ENCODE measurements around the gene CERS2. TPM values are rescaled to one million over a fixed set of nuclear protein-coding genes. Genes with fewer than 3 reads are reported as not detected.

Gene CERS2
- total and polyA plus RNA-seq, 2 of the 13 experiments (the other 11 are each of a cell fraction or from before 2014, with no cell fraction given): 269 to 298 TPM

DNA sequence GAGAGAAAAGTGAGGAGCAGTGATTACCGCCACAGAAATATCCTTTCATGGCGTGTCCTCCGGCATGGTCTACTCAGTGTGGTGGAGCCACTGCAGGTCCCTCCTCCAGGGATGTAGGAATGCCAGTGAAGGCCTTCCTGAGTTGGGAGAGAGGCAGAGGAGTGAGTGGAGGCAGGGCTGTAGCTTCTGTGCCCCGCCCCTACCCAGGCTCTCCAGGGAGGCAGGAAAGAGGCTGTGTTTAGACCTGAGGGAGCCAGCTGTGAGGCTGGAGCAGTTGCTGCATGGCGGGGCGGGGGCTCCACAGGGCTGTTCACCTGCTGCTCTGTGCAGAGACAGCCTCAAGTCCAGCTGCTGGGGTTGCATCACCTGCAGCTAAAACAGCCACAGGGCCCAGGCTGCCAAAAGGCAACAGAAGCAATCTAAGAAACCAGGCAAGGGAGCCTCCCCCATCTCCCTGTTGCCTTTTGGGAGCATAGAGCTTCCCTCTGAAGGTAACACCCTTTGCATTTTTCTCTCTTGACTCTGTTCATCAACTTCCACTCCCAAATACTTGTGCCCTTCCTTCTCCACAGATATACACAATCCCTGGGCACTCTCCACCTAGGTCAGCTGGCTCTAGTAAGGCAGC, 6.7 kb upstream of the CERS2 start (continued):
- TF ChIP-seq, protein P1, sequence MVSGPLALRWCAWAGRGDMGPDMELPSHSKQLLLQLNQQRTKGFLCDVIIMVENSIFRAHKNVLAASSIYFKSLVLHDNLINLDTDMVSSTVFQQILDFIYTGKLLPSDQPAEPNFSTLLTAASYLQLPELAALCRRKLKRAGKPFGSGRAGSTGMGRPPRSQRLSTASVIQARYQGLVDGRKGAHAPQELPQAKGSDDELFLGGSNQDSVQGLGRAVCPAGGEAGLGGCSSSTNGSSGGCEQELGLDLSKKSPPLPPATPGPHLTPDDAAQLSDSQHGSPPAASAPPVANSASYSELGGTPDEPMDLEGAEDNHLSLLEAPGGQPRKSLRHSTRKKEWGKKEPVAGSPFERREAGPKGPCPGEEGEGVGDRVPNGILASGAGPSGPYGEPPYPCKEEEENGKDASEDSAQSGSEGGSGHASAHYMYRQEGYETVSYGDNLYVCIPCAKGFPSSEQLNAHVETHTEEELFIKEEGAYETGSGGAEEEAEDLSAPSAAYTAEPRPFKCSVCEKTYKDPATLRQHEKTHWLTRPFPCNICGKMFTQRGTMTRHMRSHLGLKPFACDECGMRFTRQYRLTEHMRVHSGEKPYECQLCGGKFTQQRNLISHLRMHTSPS (CRISPR knock-in tag; IDR thresholded peaks at IDR 0.05; ENCODE audit: low read depth): 0 out of 2 replicates have a peak, but pooled peaks have one; percentile 12
- TF ChIP-seq, protein P2, sequence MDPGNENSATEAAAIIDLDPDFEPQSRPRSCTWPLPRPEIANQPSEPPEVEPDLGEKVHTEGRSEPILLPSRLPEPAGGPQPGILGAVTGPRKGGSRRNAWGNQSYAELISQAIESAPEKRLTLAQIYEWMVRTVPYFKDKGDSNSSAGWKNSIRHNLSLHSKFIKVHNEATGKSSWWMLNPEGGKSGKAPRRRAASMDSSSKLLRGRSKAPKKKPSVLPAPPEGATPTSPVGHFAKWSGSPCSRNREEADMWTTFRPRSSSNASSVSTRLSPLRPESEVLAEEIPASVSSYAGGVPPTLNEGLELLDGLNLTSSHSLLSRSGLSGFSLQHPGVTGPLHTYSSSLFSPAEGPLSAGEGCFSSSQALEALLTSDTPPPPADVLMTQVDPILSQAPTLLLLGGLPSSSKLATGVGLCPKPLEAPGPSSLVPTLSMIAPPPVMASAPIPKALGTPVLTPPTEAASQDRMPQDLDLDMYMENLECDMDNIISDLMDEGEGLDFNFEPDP (CRISPR knock-in tag; conservative IDR thresholded peaks at IDR 0.05): no peak
- TF ChIP-seq NCOA1 (CRISPR knock-in tag; IDR thresholded peaks at IDR 0.05): no peak
- no peak for TF ChIP-seq KLF12 (CRISPR knock-in tag; IDR thresholded peaks at IDR 0.05; ENCODE audit: borderline replicate concordance)
- TF ChIP-seq, protein P3, sequence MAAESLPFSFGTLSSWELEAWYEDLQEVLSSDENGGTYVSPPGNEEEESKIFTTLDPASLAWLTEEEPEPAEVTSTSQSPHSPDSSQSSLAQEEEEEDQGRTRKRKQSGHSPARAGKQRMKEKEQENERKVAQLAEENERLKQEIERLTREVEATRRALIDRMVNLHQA (CRISPR knock-in tag; IDR thresholded peaks at IDR 0.05): no peak
- TF ChIP-seq, protein P4, sequence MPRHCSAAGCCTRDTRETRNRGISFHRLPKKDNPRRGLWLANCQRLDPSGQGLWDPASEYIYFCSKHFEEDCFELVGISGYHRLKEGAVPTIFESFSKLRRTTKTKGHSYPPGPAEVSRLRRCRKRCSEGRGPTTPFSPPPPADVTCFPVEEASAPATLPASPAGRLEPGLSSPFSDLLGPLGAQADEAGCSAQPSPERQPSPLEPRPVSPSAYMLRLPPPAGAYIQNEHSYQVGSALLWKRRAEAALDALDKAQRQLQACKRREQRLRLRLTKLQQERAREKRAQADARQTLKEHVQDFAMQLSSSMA (CRISPR knock-in tag; IDR thresholded peaks at IDR 0.05): no peak
- TF ChIP-seq, protein P5, sequence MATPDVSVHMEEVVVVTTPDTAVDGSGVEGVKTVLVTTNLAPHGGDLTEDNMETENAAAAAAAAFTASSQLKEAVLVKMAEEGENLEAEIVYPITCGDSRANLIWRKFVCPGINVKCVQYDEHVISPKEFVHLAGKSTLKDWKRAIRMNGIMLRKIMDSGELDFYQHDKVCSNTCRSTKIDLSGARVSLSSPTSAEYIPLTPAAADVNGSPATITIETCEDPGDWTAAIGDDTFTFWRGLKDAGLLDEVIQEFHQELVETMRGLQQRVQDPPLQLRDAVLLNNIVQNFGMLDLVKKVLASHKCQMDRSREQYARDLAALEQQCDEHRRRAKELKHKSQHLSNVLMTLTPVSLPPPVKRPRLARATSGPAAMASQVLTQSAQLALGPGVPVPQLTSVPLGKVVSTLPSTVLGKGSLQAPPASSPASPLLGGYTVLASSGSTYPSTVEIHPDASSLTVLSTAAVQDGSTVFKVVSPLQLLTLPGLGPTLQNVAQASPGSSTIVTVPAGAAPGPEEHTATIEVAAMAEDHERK (CRISPR knock-in tag; IDR thresholded peaks at IDR 0.05; ENCODE audit: low read depth): no peak
- TF ChIP-seq KLF9 (CRISPR knock-in tag; IDR thresholded peaks at IDR 0.05; ENCODE audit: low read depth): no peak
- no peak for TF ChIP-seq POLR2AphosphoS2 (IDR thresholded peaks at IDR 0.05; ENCODE audit: low read depth, low read length)
- TF ChIP-seq, protein P6, sequence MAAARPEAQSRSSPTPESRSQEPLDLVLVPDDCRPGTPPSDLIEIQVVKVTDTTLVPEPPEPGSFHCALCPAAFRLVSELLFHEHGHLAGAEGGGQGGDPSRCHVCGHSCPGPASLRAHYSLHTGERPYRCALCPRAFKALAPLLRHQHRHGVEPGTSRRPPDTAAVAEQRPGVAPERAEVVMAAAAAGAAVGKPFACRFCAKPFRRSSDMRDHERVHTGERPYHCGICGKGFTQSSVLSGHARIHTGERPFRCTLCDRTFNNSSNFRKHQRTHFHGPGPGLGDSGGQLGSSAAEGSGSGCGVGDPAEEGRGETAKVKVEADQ (CRISPR knock-in tag; IDR thresholded peaks at IDR 0.05; ENCODE audit: borderline replicate concordance): no peak
- TF ChIP-seq, protein P7, sequence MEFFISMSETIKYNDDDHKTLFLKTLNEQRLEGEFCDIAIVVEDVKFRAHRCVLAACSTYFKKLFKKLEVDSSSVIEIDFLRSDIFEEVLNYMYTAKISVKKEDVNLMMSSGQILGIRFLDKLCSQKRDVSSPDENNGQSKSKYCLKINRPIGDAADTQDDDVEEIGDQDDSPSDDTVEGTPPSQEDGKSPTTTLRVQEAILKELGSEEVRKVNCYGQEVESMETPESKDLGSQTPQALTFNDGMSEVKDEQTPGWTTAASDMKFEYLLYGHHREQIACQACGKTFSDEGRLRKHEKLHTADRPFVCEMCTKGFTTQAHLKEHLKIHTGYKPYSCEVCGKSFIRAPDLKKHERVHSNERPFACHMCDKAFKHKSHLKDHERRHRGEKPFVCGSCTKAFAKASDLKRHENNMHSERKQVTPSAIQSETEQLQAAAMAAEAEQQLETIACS (CRISPR knock-in tag; IDR thresholded peaks at IDR 0.05): no peak
- no peak for TF ChIP-seq LCORL (IDR thresholded peaks at IDR 0.05)
- no peak for TF ChIP-seq LCORL (CRISPR knock-in tag; IDR thresholded peaks at IDR 0.05)
- TF ChIP-seq, protein P8, sequence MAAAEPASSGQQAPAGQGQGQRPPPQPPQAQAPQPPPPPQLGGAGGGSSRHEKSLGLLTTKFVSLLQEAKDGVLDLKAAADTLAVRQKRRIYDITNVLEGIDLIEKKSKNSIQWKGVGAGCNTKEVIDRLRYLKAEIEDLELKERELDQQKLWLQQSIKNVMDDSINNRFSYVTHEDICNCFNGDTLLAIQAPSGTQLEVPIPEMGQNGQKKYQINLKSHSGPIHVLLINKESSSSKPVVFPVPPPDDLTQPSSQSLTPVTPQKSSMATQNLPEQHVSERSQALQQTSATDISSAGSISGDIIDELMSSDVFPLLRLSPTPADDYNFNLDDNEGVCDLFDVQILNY (CRISPR knock-in tag; conservative IDR thresholded peaks at IDR 0.05): no peak
- TF ChIP-seq, protein P9, sequence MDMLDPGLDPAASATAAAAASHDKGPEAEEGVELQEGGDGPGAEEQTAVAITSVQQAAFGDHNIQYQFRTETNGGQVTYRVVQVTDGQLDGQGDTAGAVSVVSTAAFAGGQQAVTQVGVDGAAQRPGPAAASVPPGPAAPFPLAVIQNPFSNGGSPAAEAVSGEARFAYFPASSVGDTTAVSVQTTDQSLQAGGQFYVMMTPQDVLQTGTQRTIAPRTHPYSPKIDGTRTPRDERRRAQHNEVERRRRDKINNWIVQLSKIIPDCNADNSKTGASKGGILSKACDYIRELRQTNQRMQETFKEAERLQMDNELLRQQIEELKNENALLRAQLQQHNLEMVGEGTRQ (IDR thresholded peaks at IDR 0.05; ENCODE audit: low read depth, low read length): no peak
- TF ChIP-seq, protein P9 (CRISPR knock-in tag; IDR thresholded peaks at IDR 0.05; ENCODE audit: borderline replicate concordance): no peak
